GM12801 (cell line): Measurements from ENCODE around the gene KHDRBS1.

ENCODE experiments used
- TF ChIP-seq, protein P1 (sequence below): IDR thresholded peaks from one replicate; pipeline ENCODE4 v1.5.1; 2011; ENCODE audit warnings: control low read depth; ENCODE audit not compliant: insufficient read length; ENCODE audit errors: extremely low read depth

The KHDRBS1 gene

DNA sequence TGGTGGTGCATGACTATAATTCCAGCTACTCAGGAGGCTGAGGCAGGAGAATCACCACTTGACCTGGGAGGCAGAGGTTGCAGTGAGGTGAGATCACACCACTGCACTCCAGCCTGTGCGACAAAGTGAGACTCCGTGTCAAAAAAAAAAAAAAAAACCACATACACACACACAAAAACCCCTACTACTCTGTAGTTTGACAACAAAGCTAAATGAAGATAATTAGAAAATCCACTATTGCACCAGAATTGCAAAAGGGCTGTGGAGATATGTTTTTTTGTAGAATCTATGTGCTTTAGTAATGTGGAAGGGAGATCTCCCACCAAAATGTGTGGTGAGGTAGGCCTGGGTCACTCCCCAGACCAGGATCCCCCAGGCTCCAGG lies 32.2 kb upstream of the KHDRBS1 start:
- TF ChIP-seq, protein P1, sequence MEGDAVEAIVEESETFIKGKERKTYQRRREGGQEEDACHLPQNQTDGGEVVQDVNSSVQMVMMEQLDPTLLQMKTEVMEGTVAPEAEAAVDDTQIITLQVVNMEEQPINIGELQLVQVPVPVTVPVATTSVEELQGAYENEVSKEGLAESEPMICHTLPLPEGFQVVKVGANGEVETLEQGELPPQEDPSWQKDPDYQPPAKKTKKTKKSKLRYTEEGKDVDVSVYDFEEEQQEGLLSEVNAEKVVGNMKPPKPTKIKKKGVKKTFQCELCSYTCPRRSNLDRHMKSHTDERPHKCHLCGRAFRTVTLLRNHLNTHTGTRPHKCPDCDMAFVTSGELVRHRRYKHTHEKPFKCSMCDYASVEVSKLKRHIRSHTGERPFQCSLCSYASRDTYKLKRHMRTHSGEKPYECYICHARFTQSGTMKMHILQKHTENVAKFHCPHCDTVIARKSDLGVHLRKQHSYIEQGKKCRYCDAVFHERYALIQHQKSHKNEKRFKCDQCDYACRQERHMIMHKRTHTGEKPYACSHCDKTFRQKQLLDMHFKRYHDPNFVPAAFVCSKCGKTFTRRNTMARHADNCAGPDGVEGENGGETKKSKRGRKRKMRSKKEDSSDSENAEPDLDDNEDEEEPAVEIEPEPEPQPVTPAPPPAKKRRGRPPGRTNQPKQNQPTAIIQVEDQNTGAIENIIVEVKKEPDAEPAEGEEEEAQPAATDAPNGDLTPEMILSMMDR, result no peak

DNA sequence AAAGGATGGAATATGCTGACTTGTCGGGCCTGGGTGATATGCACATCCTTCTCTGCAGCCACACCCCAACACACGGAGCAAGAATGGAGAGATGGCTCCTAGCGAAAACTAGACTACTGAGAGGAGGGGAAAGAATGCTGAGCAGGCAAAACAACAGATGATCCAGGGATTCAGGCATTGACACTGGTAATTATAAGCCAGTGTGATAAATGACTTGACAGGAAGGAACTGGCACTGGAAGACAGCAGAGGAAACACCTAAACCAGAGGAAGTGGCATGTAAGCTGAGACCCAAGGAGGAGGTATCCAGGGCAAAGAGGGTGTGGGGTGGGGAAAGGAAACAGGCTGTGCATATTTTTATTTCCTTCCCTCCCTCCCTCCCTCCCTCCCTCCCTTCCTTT lies 31.7 kb upstream of the KHDRBS1 start:
- TF ChIP-seq, protein P1, result no peak

DNA sequence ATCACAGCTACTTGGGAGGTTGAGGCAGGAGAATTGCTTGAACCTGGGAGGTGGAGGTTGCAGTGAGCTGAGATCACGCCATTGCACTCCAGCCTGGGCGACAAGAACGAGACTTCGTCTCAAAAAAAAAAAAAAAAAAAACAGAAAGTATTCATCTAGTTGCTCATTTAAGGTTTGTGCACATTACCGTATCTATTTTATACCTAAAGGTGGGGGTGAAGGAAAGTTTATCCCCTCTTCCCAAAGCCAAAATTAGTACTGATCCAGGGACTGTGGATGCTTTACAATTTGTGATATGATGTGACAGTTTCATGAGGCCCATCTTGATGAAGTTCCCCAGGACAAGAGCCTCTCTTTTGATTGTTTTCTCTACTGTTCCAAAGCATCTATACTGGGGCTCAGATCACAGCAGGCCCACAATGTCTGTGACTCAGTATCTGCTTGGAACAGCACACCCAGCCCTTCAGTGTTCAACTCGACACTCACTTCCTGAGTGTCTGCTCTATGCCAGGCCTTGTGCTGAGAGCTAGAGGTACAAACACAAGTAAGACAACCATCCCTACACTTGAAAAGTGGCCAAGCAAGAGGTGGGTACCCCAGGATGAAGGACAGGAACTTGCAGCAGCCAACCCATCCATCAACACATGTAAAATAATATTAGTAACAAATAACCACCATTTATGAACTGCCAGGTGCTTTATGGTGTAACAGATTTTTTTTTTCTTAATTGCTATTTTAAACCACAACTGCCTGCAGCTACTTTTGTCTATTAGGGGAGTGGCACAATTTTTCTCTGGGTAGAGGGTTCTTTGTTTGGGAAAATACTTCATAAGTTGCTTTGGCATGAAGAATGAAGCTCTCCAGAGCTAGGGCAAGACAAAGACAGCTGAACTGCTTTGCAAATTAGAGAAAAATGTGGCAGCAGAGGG lies 29.0 kb upstream of the KHDRBS1 start:
- TF ChIP-seq, protein P1, result no peak

DNA sequence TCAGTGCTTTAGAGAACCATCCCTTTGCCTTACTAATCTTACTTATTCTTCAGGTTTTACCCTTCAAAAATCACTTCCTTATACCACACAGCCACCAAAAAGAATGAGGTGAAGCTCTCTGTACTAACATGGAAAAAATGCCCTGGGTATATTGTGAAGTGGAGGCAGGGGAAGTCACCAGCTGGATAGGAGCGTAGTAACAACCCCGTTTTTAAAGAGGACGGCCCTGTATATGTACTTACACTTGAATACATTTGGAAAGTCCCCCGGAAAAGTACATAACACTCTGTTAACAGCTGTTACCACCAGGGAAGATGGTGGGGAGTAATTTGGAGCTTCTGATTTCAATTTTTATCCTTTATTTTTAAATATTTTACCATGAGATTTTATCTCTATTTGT lies 28.2 kb upstream of the KHDRBS1 start:
- TF ChIP-seq, protein P1, result no peak

DNA sequence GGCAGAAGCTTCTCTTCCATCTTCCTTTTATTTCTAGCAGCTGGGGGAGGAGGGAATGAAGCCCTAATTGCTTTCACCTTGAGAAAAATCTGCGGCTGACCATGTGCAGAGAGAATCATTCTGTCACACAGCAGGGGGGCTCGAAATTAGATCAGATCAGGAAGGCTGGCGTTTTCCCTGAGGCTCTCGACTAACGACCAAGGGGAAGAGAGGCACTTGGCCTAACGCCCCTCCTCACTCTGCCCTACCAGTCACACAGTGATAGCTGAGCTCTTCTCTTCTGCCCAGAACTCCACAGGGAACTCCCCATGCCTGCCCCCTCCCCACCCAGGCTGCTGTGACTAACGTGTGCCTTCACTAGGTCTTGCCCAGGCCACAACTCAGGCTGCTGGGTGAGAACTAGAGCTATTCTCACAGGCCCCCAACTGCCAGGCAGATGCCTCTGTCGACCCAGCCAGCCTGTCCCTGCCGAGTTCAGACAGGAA lies 26.5 kb upstream of the KHDRBS1 start:
- TF ChIP-seq, protein P1, result no peak

DNA sequence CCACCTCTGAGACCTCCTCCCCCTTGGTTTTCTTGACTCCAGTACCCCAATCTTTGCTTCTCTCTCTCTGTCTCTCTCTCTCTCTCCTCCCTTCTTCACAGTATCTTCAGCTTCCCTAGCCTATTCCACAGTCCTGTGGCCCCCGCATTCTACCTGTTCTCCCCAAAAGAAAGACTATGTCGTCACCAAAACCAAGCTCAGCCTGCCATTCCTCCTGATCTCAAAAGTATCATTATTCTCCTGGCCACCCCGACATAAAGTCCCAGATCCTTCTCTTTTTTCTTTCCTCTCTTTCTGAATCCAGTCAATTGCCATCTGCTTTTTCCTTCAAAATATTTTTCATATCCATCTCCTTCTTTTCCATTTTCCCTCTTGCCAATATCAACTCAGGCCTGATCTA lies 23.7 kb upstream of the KHDRBS1 start:
- TF ChIP-seq, protein P1, result no peak

DNA sequence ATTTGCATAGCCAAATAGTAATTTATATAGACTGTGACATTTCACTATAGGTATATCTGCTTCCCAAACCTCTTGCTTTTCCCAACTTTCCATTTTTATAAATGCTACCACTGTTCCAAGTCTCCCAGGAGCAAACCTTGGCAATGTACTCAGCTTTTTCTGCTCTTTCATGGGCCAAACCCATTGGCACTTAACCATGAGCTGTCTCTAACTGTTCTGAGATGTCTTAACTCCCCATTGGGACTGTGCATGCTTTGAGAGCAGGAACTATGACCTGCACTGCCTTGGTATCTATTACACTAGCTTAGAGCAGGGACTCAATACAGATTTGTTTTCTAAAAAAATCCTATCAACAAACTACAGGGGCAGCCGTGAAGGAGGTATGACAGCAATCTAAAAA lies 22.5 kb upstream of the KHDRBS1 start:
- TF ChIP-seq, protein P1, result no peak
